HG03025 (cell line): ENCODE data around the gene WNK4.
"Not testable (repeated sequence)": the region's sequence is repeated elsewhere in the genome, so short reads cannot be mapped to it uniquely, and the experiment has no call there.

Source experiments
- ATAC-seq: cut with Tn5 transposase; IDR thresholded peaks from one replicate; pipeline ENCODE4 v1.9.1; 2021; ENCODE audit warnings: mild to moderate bottlenecking, moderate library complexity; ENCODE audit not compliant: unreplicated experiment, low FRiP score

WNK4 gene

DNA sequence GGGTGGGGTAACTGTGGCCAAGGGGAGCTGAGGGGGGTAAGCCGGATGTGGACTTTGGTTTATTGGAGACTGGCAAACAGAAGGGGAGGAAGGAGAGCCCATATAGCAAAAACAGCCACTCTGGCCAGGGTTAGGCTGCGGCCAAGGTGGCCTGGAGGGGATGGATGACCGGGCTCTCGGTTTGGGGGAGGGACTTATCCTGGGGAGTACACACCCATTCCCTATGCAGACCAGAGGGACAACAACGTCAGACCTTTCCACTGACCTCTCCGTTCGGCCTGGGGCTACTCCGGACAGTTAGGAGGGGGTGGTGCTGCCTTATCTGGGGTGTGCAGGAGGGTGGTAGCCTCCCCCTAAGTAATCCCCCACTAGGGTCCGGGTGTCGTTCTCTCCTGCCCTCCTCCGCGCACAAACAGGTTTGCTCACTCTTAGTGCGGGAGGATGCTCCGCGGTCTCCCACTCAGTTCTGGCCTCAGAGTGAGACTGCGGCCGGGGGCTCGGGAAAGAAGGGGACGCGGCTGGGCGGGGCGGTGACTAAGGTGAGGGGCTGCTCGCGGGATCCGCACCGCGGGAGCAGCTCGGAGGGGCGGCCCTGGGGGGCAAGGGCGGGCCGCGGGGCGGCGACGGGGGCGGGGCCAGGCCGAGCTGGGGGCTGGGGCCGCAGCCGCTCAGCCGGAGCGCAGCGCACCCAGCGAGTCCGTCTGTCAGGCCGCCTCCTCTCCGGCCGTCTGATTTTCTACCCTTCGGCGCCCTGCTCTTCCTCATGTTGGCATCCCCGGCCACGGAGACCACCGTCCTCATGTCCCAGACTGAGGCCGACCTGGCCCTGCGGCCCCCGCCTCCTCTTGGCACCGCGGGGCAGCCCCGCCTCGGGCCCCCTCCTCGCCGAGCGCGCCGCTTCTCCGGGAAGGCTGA lies at the start of gene WNK4:
TSS of gene WNK4 (plus strand) at position 675 of the 915 bp plus-strand sequence. CDS start at position 764, 89 bp downstream.
- ATAC-seq, result no peak

DNA sequence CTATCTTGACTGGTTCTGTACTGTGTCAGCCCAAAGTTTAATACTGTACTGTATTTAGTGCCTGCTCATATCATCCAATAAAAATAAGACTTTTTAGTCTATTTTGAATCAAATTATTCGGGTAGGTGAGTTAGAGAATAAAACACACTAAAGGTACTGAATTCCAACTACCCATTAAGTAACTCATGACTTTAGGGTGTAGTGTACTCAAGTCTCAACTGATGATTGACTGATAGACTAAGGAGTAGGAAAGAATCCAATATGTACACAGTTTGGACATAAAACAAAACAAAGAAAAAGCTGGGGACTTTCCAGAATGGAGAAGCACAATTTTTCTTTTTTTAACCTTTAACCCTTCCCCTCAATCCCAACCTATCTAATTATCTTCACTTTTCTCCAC lies 39.7 kb upstream of the WNK4 start:
- no peak for ATAC-seq

DNA sequence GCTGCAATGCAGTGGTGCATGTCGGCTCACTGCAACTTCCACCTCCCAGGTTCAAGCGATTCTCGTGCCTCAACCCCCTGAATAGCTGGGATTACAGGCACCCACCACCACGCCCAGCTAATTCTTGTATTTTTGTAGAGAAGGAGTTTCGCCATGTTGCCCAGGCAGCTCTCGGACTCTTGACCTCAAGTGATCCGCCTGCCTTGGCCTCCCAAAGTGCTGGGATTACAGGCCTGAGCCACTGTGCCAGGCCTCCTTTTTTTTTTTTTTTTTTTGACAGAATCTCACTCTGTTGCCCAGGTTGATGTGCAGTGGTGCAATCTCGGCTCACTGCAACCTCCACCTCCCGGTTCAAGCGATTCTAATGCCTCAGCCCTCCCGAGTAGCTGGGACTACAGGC lies 37.5 kb upstream of the WNK4 start:
- ATAC-seq, result not testable (repeated sequence)

DNA sequence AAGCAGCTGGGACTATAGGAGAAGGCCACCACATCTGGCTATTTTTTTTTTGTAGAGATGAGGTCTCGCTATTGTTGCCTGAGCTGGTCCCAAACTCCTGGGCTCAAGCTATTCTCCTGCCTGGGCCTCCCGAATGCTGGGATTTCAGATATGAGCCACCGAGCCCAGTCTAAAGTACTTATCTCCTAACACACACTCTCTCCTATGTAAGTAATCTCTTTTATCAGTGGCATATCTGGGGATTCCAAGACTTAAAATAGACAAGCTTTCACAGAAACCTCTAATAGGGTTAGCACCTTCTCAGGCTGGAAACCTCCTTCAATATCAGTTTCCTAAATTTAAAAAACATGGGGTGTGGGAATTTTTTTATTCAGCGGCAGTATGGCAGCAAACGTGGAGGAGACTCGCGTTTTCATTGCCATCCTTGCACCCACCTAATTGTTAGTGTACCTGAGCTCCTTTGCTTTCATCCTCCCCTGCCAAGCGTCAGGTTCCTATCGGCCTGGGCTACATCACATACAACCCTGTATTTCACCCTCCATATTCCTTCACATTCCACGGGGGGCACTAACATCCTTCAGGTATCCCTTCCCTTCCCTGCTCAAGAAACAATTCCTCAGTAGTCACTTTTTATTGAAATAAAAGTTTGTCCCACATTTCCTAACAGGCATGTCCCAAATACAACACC lies 36.7 kb upstream of the WNK4 start:
- ATAC-seq, result no peak

DNA sequence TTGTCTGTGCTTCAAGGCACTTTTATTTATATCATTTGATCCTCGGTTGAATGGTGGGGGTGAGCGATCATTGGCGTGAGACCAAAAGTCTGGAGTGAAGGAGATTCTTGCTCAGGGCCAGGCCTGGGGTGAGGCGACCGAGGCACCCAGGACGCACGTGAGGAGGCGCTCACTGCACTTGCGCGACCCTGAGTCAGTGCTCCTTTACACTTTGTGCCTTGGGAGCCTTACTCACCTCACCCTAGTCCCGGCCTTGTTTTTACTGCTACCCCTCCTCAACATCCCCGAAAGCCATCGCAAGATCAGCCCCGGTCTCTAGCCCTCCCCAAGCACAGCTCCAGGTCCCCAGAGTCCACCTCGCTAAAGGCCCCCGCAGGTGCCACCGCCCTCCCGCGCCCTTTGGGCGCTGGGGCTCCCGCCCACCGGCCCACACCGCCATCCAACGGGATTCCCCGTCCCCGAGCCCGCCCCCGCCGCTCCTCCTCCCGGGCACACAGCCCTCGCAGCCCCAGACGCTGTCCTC lies 36.1 kb upstream of the WNK4 start:
- ATAC-seq, result peak; percentile 47

DNA sequence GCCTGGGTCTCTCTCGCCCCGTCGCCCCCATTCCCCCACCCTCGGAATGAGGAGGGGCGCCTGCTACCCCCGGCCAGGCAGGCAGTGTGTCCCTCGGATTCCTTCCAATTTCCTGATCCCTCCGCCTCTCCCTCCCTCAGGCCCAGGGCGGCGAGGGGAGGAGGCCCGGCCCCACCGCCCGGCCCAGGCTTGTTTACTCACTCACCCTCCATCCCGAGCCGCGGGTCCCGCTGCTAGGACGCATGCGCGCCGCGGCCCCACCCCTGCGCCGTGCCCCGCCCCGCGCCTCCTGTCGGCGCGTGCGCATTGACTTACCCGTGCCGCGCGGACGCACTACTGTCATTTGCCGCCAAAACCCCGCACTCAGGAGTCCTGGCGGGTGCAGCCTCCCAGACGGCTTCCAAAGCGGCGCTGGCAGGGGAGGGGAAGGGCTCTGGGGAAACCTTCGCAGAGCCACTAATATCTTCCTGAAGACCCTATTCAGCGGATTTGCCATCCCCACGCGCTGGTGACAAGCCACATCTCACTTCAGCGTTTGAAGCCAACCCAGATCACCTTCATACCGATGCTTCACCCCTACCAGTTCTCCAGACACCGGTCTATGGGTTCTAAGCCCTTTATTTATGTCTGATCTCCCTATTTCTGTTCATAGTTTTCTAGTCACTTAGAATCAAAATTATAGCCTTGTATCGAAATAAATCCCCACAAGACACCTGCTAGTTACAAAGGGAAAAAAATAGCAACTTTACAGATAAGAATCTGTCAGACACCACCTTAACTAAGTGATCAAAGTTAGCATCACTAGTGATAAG lies 35.4 kb upstream of the WNK4 start, which contains the start of gene EZH1:
TSS of gene EZH1 (minus strand) at position 235 of the 812 bp plus-strand sequence. CDS start 16,099 bp downstream, outside the sequence.
- peak; percentile 81 for ATAC-seq

DNA sequence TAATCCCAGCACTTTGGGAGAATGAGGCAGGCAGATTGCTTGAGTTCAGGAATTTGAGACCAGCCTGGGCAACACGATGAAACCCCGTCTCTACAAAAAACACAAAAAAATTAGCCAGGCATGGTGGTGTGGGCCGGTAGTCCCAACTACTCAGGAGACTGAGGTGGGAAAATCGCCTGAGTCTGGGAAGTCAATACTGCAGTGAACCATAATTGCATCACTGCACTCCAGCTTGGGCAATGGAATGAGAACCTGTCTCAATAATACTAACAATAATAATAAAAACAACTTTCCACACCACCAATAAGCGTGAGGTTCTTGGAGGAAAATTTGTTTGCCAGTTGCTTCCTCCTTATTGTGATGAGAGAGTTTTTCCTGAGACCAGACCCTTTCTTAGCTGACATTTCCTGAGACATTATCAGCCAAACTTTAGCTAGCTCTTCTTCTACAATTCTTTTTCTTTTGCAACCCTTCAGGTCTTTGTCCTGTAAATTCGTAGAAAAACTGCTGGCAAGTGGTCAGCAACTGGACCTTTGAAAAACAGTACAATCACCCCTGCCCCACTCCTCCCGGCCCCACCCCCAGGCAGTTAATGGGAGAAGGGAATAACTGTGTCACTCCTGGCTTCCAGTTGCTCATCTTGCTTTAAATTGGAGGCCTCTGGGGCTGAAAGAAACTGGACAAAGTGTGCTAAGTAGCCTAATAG lies 32.1 kb upstream of the WNK4 start:
- no peak for ATAC-seq

DNA sequence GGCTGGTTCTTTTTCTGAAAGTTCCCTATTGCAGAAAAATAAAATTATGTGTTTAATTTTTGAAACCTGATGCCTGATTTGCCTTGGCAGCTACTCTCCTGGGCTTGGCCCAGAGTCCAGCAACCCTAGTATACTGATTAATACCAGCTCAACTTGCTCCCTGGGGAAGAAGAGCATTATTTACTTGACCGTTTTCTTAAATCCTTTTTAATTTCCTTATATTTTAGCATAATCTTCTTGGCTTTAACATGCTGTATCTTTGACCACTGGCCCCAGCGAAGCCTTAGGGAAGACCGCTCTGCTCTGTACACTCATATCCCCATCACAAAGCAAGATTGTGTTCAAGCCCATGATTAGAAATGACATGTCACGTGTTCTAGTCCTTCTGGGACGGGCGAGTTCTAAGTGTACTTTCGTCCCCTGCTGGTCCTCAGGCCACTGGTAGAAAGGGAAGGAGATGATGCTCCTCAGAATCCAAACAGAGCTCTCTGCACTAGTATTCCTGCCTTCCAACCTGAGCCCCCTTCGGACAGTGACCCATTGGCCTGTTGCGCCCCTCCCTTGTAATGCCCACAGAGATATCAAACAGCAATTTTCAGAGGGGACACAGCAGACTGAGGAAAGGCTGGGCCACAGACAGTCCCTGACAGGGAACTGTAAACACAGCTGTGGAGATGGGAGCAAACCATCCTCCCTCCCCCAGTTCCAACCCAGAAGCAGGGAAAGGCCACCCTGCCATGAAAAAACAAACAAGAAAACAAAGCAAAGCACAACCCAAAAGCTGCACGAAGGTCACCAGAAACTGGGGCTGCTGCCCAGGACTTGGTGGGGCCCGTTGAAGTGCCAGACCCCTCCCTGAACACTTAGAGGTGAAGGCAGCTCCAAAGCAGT lies 31.3 kb upstream of the WNK4 start:
- no peak for ATAC-seq

DNA sequence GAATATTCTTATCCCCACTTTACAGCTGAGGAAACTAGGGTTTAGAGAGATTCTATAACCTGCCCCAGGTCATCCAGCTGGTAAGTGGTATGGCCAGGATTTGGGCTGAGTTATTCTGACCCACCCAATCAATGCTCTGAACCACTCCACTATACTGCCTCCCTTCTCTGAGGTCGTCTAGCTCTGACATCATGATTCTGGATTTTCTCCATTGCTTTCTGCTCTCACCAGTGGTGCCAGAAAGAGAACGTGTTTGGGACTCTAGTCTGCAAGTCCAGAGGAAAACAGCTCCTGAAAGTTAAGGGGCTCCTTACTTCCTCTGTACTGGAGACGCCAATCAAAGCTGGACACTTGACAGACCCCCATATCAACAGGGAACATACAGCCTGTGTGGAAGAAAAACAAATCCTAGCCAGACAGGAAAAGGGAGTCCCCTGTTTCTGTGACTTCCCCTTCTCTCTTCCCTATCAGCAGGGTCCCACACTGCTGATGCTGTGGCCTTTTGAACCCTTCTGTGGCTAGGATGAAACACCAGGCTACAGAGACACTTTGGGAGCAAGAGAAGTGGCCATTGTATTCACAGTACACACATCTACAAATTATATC lies 29.6 kb upstream of the WNK4 start:
- no peak for ATAC-seq

DNA sequence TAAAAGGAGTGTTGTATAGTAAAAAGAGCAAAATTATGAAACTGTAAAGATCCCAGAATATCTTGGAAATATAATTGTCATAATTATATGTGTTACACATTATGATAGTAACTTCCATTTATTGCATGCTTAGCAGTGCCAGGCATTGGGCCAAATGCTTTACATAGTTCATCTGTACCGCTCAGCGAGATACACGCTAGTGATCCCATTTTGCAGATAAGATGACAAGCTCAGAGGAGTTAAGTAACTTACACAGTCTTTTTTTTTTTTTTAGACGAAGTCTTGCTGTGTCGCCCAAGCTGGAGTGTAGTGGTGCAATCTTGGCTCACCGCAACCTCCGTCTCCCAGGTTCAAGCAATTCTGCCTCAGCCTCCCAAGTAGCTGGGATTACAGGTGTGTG lies 28.8 kb upstream of the WNK4 start:
- ATAC-seq, result no peak

DNA sequence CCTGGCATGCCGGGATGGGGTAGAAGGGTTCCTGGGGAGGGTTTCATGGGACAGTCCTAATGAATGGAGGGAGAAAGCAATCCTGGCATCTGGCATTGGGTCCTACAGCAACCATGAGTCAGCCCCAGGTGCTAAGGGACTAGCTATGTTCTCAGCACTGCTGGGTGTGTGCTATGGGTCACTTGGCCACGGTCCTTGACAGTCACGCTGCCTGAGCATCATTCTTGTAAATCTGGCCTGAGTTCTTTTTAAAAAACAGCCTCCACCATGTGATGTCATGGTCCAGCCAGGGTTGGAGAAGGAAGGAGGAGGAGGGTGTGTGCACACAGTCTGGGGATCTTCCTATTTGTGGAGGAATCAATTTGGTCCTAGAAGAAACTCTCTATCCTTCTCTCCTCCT lies 25.6 kb upstream of the WNK4 start:
- ATAC-seq, result no peak

DNA sequence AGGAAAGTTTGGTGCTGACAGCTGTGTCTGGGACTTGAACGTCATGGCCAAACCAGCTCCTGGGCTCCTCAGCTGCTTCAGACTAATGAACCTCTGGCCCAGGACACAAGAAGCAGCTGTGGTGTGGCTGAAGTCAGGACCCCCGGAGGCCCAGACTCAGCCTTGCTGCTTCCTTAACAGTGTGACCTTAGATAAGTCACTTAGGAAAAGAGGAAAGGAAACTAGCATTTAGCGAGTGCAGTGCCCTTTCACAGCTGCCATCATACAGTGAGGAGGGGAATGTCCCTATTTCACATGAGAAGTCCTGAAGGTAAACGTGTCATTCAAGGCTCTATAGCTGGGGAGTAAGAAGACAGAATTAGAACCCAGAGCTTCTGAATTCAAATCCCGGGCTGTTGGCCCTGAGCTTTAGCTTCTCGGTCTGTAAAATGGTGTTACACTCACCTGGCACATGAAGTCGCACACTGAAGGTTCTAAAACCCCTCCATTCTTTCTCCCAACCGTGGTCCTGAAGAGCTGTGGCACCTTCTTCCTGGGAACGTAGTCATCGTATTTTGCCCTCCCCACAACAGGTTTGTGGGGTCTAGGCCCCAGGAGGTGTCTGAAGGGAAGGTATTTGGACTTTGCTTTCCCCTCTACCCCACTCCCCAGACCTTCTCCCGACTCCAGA lies 20.3 kb upstream of the WNK4 start:
- no peak for ATAC-seq

DNA sequence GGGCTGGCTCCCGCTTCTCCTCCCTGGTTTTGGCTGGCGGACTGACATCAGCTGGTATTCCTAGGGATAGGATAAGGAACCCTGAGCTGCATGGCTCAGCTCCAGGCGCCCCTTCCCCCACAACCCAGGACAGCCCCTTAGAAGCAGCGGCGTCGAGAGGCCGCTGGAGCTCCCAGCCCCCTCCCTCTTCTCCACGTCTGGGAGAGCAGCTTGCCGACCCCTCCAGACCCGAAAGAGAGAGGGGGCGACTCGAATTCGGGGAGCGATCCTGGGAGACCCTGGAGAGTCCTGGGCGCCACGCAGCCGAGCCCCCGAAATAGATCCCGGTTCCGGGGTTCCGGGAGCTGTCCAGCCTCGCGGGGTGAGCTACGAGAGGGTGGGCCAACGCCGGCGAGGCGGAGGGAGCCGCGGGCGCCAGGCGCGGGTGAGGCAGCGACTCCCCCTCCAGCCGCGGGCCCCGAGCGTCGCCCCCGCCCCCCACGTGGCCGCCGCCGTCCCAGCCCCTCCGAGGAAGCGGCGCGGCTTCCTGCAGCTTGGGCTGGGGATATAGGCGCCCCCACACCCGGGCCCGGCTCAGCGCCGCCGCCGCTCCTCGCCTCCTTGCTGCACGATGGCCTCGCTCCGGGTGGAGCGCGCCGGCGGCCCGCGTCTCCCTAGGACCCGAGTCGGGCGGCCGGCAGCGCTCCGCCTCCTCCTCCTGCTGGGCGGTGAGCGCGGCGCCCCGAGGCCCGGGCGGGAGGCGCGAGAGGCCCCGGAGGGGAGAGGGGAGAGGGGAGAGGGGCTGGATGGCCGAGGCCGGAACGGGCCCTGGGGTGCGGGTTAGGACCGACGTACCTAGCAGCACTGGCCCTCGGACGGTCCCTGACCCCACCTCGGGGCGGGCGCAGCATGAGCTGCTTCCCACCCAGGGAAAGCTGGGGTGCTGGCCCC lies 19.5 kb upstream of the WNK4 start, which contains the start of gene RAMP2:
TSS of gene RAMP2 (plus strand) at position 576 of the 930 bp plus-strand sequence. CDS start at position 611, 35 bp downstream.
- no peak for ATAC-seq

DNA sequence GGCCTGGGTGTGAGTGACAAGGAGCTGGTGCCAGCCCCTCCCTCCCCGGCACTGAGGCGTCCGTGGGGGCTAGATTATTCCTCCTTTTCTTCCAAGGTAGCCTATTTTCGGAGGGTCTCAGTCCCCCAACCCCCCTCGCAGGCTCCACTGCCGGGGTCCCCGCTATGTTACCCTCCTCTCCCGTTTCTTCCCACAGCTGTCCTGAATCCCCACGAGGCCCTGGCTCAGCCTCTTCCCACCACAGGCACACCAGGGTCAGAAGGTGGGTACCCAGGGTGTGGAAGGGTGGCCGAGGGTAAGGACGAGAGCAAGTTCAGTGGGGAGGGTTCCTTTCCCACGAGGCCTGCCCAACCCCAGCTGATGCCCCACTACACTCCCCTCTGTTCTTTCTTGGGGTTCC lies 18.8 kb upstream of the WNK4 start:
- ATAC-seq, result no peak

DNA sequence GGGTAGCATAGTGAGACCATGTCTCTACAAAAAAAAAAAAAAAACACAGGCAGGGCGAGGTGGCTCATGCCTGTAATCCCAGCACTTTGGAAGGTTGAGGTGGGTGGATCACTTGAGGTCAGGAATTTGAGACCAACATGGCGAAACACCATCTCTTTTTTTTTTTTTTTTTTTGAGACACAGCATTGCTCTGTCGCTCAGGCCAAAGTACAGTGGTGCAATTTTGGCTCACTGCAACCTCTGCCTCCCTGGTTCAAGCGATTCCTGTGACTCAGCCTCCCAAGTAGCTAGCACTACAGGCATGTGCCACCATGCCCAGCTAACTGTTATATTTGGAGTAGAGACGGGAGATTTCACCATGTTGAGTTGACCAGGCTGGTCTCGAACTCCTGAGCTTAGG lies 14.3 kb upstream of the WNK4 start:
- ATAC-seq, result no peak

DNA sequence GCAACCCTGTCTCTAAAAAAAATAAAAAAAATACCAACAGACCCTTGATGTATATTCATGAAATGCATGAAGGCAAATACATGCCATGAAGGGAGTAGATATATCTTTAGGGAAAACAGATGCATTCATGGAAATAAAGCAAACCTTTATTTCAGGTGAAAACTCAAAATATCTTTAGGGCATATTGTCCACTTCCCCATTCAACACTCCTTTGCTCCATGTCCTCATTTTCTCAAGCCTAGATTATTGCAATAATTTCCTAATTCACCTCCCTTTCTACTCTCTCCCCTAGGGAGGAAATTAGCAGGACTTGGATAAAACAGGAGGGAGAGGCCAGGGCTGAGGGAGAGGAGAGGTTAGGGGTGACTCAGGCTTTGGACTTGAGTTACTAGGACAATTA lies 12.9 kb upstream of the WNK4 start:
- no peak for ATAC-seq

DNA sequence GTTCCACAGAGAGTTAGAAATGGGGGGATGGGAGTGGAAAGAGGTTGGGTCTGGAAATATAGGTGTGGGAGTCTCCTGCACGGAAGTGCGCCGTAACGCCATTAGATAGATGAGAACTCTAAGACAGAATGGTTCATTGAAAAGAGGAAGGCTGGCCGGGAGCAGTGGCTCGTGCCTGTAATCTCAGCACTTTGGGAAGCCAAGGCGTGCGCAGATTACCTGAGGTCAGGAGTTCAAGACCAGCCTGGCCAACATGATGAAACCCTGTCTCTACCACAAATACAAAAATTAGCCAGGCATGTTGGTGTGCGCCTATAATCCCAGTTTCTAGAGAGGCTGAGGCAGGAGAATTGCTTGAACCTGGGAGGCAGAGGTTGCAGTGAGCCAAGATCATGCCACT lies 12.4 kb upstream of the WNK4 start:
- ATAC-seq, result not testable (repeated sequence)
